ENCODE measurements around the gene XNDC1N.

XNDC1N gene

GRCh38 chr11:71947498-71947897 is 19.1 kb upstream of the XNDC1N start:
- H3K9me3 ChIP-seq (ENCODE audit: control extremely low read depth in 1 of 5, control insufficient read depth in 4 of 5, insufficient read depth in 2 of 5, low read depth in 1 of 5, low read length in 4 of 5) = no peaks in the 10 kb centered on the region
- no peak overlapping the region for H3K27ac ChIP-seq (ENCODE audit: insufficient read depth in 1 of 2, low read depth in 1 of 2, low read length in 2 of 2, poor library complexity in 1 of 2, severe bottlenecking in 2 of 2)
- no peaks in the 10 kb centered on the region for H3K36me3 ChIP-seq (ENCODE audit: control insufficient read depth in 4 of 4, insufficient read depth in 4 of 4, low read length in 3 of 4)
- 87% methylated on average over 3 of the region's 3 CpGs for WGBS (ENCODE audit: insufficient coverage)
- CTCF ChIA-PET = no interaction called here
- POLR2A ChIA-PET = no interaction called here
- H3K27me3 ChIP-seq (replicated peaks in 2 of 5; ENCODE audit: control insufficient read depth in 4 of 5, insufficient read depth in 5 of 5, low read length in 4 of 5) = no peaks in the 10 kb centered on the region
- no peak for DNase-seq
- no peak overlapping the region for H3K4me3 ChIP-seq (ENCODE audit: control insufficient read depth in 1 of 7, extremely low read depth in 1 of 7, insufficient read depth in 4 of 7, low read depth in 2 of 7, low read length in 6 of 7)
- H3K4me1 ChIP-seq (ENCODE audit: control extremely low read depth in 1 of 4, control insufficient read depth in 4 of 4, insufficient read depth in 4 of 4, low read length in 3 of 4) = peaks cover 0 to 16% (median 8%) of the 10 kb centered on the region in 4 experiments

- Histone ChIP-seq H3K36me3 (ENCODE audit: control insufficient read depth in 4 of 4, insufficient read depth in 4 of 4, low read length in 3 of 4) (no peaks in the 10 kb centered on the region), H3K4me3 (ENCODE audit: control insufficient read depth in 1 of 7, extremely low read depth in 1 of 7, insufficient read depth in 4 of 7, low read depth in 2 of 7, low read length in 6 of 7) (no peak overlapping the region), H3K9me3 (ENCODE audit: control extremely low read depth in 1 of 5, control insufficient read depth in 4 of 5, insufficient read depth in 2 of 5, low read depth in 1 of 5, low read length in 4 of 5) (no peaks in the 10 kb centered on the region), H3K27ac (ENCODE audit: insufficient read depth in 1 of 2, low read depth in 1 of 2, low read length in 2 of 2, poor library complexity in 1 of 2, severe bottlenecking in 2 of 2) (no peak overlapping the region), H3K4me1 (ENCODE audit: control extremely low read depth in 1 of 4, control insufficient read depth in 4 of 4, insufficient read depth in 4 of 4, low read length in 3 of 4) (peaks cover 0 to 16% (median 8%) of the 10 kb centered on the region in 4 experiments), H3K27me3 (replicated peaks in 2 of 5; ENCODE audit: control insufficient read depth in 4 of 5, insufficient read depth in 5 of 5, low read length in 4 of 5) (no peaks in the 10 kb centered on the region)
- no CpG with 5 or more reads among the region's 2 CpGs for WGBS (ENCODE audit: insufficient coverage)
- no peak for DNase-seq
- ChIA-PET POLR2A (no interaction called here), CTCF (no interaction called here)
Observed at GRCh38 chr11:71946144-71946571, 17.8 kb upstream of the XNDC1N start.

GRCh38 chr11:71940561-71941219 is 12.3 kb upstream of the XNDC1N start:
- WGBS (ENCODE audit: insufficient coverage) = 98% methylated on average over 6 of the region's 6 CpGs
- ChIA-PET CTCF (interaction anchor here (0.7 kb wide), 1 partner anchor 36 kb away, joined by 3 read pairs; no protein-coding TSS in a partner anchor), POLR2A (no interaction called here)
- Histone ChIP-seq H3K9me3 (ENCODE audit: control extremely low read depth in 1 of 5, control insufficient read depth in 4 of 5, insufficient read depth in 2 of 5, low read depth in 1 of 5, low read length in 4 of 5) (no peaks in the 10 kb centered on the region), H3K4me3 (ENCODE audit: control insufficient read depth in 1 of 7, extremely low read depth in 1 of 7, insufficient read depth in 4 of 7, low read depth in 2 of 7, low read length in 6 of 7) (no peak overlapping the region), H3K36me3 (ENCODE audit: control insufficient read depth in 4 of 4, insufficient read depth in 4 of 4, low read length in 3 of 4) (peaks cover 0 to 8% (median 2%) of the 10 kb centered on the region in 4 experiments), H3K27ac (ENCODE audit: insufficient read depth in 1 of 2, low read depth in 1 of 2, low read length in 2 of 2, poor library complexity in 1 of 2, severe bottlenecking in 2 of 2) (no peak overlapping the region), H3K27me3 (replicated peaks in 2 of 5; ENCODE audit: control insufficient read depth in 4 of 5, insufficient read depth in 5 of 5, low read length in 4 of 5) (no peaks in the 10 kb centered on the region), H3K4me1 (ENCODE audit: control extremely low read depth in 1 of 4, control insufficient read depth in 4 of 4, insufficient read depth in 4 of 4, low read length in 3 of 4) (no peaks in the 10 kb centered on the region)
- DNase-seq = no peak

GRCh38 chr11:71937826-71938225 is 9.4 kb upstream of the XNDC1N start:
- no peak overlapping the region for H3K4me3 ChIP-seq (ENCODE audit: control insufficient read depth in 1 of 7, extremely low read depth in 1 of 7, insufficient read depth in 4 of 7, low read depth in 2 of 7, low read length in 6 of 7)
- H3K27ac ChIP-seq (ENCODE audit: insufficient read depth in 1 of 2, low read depth in 1 of 2, low read length in 2 of 2, poor library complexity in 1 of 2, severe bottlenecking in 2 of 2) = no peak overlapping the region
- CTCF ChIA-PET = interaction anchor here (1.4 kb wide), 1 partner anchor 207 kb away, joined by 5 read pairs; no protein-coding TSS in a partner anchor
- peaks cover 0 to 8% (median 2%) of the 10 kb centered on the region in 4 experiments for H3K36me3 ChIP-seq (ENCODE audit: control insufficient read depth in 4 of 4, insufficient read depth in 4 of 4, low read length in 3 of 4)
- no peak for DNase-seq
- POLR2A ChIA-PET = no interaction called here
- WGBS (ENCODE audit: insufficient coverage) = no CpG with 5 or more reads among the region's 1 CpG
- no peaks in the 10 kb centered on the region for H3K27me3 ChIP-seq (replicated peaks in 2 of 5; ENCODE audit: control insufficient read depth in 4 of 5, insufficient read depth in 5 of 5, low read length in 4 of 5)
- peaks cover 0 to 7% (median 3%) of the 10 kb centered on the region in 4 experiments for H3K4me1 ChIP-seq (ENCODE audit: control extremely low read depth in 1 of 4, control insufficient read depth in 4 of 4, insufficient read depth in 4 of 4, low read length in 3 of 4)
- no peaks in the 10 kb centered on the region for H3K9me3 ChIP-seq (ENCODE audit: control extremely low read depth in 1 of 5, control insufficient read depth in 4 of 5, insufficient read depth in 2 of 5, low read depth in 1 of 5, low read length in 4 of 5)

- no peaks in the 10 kb centered on the region for H3K27me3 ChIP-seq (replicated peaks in 2 of 5; ENCODE audit: control insufficient read depth in 4 of 5, insufficient read depth in 5 of 5, low read length in 4 of 5)
- ChIA-PET POLR2A (no interaction called here), CTCF (no interaction called here)
- no peak overlapping the region for H3K4me3 ChIP-seq (ENCODE audit: control insufficient read depth in 1 of 7, extremely low read depth in 1 of 7, insufficient read depth in 4 of 7, low read depth in 2 of 7, low read length in 6 of 7)
- no peaks in the 10 kb centered on the region for H3K9me3 ChIP-seq (ENCODE audit: control extremely low read depth in 1 of 5, control insufficient read depth in 4 of 5, insufficient read depth in 2 of 5, low read depth in 1 of 5, low read length in 4 of 5)
- peaks cover 0 to 7% (median 3%) of the 10 kb centered on the region in 4 experiments for H3K4me1 ChIP-seq (ENCODE audit: control extremely low read depth in 1 of 4, control insufficient read depth in 4 of 4, insufficient read depth in 4 of 4, low read length in 3 of 4)
- no peak for DNase-seq
- no peak overlapping the region for H3K27ac ChIP-seq (ENCODE audit: insufficient read depth in 1 of 2, low read depth in 1 of 2, low read length in 2 of 2, poor library complexity in 1 of 2, severe bottlenecking in 2 of 2)
- H3K36me3 ChIP-seq (ENCODE audit: control insufficient read depth in 4 of 4, insufficient read depth in 4 of 4, low read length in 3 of 4) = peaks cover 0 to 8% (median 2%) of the 10 kb centered on the region in 4 experiments
- 61% methylated on average over 3 of the region's 5 CpGs for WGBS (ENCODE audit: insufficient coverage)
Observed at GRCh38 chr11:71936825-71937224, 8.4 kb upstream of the XNDC1N start.

- POLR2A ChIA-PET = no interaction called here
Observed at GRCh38 chr11:71935338-71935925, 7.0 kb upstream of the XNDC1N start.

GRCh38 chr11:71934213-71934612 is 5.8 kb upstream of the XNDC1N start:
- Histone ChIP-seq H3K36me3 (ENCODE audit: control insufficient read depth in 4 of 4, insufficient read depth in 4 of 4, low read length in 3 of 4) (peaks cover 0 to 8% (median 2%) of the 10 kb centered on the region in 4 experiments), H3K9me3 (ENCODE audit: control extremely low read depth in 1 of 5, control insufficient read depth in 4 of 5, insufficient read depth in 2 of 5, low read depth in 1 of 5, low read length in 4 of 5) (no peaks in the 10 kb centered on the region), H3K4me1 (ENCODE audit: control extremely low read depth in 1 of 4, control insufficient read depth in 4 of 4, insufficient read depth in 4 of 4, low read length in 3 of 4) (peaks cover 7 to 21% (median 14%) of the 10 kb centered on the region in 4 experiments), H3K27ac (ENCODE audit: insufficient read depth in 1 of 2, low read depth in 1 of 2, low read length in 2 of 2, poor library complexity in 1 of 2, severe bottlenecking in 2 of 2) (no peak overlapping the region), H3K4me3 (ENCODE audit: control insufficient read depth in 1 of 7, extremely low read depth in 1 of 7, insufficient read depth in 4 of 7, low read depth in 2 of 7, low read length in 6 of 7) (no peak overlapping the region), H3K27me3 (replicated peaks in 2 of 5; ENCODE audit: control insufficient read depth in 4 of 5, insufficient read depth in 5 of 5, low read length in 4 of 5) (no peaks in the 10 kb centered on the region)
- POLR2A ChIA-PET = no interaction called here
- 33% methylated on average over 1 of the region's 2 CpGs for WGBS (ENCODE audit: insufficient coverage)
- peak; percentile 30 to 59 (median 48) for DNase-seq
- CTCF ChIA-PET = no interaction called here

More at GRCh38 chr11:71935338-71935925, 7.0 kb upstream of the XNDC1N start:
- no peak overlapping the region for H3K4me3 ChIP-seq (ENCODE audit: control insufficient read depth in 1 of 7, extremely low read depth in 1 of 7, insufficient read depth in 4 of 7, low read depth in 2 of 7, low read length in 6 of 7)
- 87% methylated on average over 3 of the region's 4 CpGs for WGBS (ENCODE audit: insufficient coverage)
- CTCF ChIA-PET = no interaction called here
- H3K9me3 ChIP-seq (ENCODE audit: control extremely low read depth in 1 of 5, control insufficient read depth in 4 of 5, insufficient read depth in 2 of 5, low read depth in 1 of 5, low read length in 4 of 5) = no peaks in the 10 kb centered on the region
- DNase-seq = no peak
- peaks cover 0 to 9% (median 3%) of the 10 kb centered on the region in 4 experiments for H3K4me1 ChIP-seq (ENCODE audit: control extremely low read depth in 1 of 4, control insufficient read depth in 4 of 4, insufficient read depth in 4 of 4, low read length in 3 of 4)
- H3K36me3 ChIP-seq (ENCODE audit: control insufficient read depth in 4 of 4, insufficient read depth in 4 of 4, low read length in 3 of 4) = peaks cover 0 to 8% (median 2%) of the 10 kb centered on the region in 4 experiments
- no peaks in the 10 kb centered on the region for H3K27me3 ChIP-seq (replicated peaks in 2 of 5; ENCODE audit: control insufficient read depth in 4 of 5, insufficient read depth in 5 of 5, low read length in 4 of 5)
- H3K27ac ChIP-seq (ENCODE audit: insufficient read depth in 1 of 2, low read depth in 1 of 2, low read length in 2 of 2, poor library complexity in 1 of 2, severe bottlenecking in 2 of 2) = no peak overlapping the region
